NCI-H2029 (cell line): Measurements from ENCODE around the gene PHGDH.

Experiments used
- DNase-seq: peaks from one replicate; lab custom pipeline; 2025; lab: John Stamatoyannopoulos, UW

PHGDH gene

GRCh38 chr1:119791377-119791776, 79.6 kb downstream of the PHGDH start:
- DNase-seq: no peak
